Measurements from ENCODE around the gene OR9G4.

OR9G4 gene

DNA sequence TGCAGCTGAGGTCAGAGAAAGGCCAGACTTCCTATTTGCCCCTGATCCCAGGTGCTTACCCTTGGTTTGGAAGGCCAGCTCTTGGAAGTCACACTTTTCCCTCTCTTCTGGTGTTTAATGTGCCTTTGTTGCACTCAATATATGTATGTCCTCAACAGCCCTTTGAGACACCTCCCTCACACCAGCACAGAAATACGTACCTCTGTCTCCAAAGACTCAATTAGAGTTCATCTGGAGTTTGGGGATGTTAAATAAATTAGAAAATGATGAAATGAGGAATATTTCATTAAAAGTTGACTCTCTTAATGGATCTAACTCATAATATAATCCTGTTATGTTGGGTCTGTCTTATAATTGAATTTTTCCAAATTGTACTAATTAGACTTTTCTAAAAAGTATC lies at the start of gene OR9G4:
TSS of gene OR9G4 (minus strand) at position 101 of the 400 bp plus-strand sequence. CDS start 4,931 bp downstream, outside the sequence.
- no peak for DNase-seq (ENCODE audit: low read depth)

DNA sequence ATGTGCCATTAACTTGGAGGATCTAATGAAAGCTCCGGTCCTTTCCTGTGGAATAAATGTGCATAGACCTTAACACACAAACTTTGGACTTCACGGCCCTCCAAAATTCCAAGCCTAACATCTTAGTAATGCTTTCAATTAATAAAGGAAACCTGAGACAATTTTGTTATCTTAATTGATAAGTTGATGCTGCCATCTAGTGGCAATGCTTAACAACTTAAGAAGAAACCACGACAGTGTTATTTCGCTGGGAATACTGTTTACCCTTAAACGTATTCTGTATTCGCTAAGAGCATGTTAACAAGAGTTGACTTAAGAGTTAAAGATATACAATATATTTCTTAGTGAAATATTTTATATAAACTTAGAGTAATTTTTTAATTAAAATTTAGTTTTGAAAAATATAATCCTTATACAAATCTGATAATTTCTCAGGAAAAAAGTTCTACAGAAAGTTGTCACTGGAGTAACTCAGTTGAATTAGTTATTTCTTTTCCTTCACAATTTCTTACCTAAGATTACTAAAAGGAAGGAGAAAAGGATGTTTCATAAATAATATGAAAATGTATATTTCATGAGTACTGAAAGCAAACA lies 35.0 kb upstream of the OR9G4 start:
- DNase-seq (ENCODE audit: low read depth), result no peak

DNA sequence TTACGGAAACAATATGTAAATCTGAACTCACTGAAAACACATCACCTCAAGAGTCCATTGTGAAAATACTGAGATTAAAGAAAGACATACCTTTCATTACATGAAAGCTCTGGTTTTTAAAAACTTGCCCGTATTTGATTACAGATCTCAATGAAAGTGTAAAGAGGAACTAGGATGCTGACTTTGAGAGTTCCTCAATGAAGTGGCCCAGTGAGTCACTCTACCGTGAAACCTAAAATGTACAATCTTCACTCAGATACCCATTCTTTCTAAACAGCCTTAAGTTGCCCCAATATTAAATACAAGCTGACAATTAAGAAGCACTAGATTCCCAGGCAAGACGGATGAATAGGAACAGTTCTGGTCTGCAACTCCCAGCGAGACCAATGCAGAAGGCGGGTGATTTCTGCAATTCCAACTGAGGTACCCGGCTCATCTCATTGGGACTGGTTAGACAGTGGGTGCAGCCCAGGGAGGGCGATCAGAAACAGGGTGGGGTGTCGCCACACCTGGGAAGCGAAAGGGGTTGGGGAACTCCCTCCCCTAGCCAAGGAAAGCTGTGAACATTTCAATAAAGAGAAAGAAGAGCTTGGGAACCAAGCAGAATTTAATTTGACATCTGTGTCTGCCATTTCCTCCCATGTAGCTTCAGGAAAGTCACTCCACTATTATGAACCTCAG lies 33.8 kb upstream of the OR9G4 start:
- DNase-seq (ENCODE audit: low read depth), result no peak

DNA sequence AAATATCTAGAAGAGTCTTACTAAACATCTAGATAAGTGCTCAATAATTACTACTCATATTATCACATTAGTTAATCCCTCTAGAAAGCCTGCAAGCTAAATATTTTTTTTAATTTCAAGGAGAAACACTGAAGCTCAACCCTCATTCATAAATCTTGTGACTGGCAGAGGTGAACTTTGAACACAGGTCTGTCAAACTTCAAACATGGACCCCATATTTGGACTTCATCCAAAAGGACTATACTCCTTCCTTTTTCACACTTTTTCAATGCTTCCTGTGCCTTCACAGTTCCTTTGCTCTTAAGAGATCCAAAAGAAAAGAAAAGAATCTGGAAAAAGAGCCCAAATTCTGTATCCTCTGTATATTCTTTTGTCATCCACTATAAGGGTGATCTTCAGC lies 28.3 kb upstream of the OR9G4 start:
- DNase-seq (ENCODE audit: low read depth), result no peak

DNA sequence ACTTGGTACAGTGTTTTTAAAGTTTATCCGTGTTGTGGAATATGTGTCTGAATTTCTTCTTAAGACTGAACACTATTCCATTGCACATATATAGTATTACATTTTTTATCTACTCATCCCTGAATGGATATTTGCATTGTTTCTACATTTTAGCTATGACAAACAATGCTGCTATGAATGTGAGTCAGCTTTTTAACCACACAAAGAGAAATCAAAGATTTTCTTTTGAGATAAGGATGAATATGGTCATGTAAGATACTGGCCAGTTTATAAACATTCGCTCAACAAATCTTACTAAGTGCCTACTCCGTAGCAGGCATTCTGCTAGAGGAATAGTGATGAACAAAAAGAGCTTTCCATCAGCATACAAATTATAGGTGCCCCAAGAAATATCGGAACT lies 16.5 kb upstream of the OR9G4 start:
- DNase-seq (ENCODE audit: low read depth), result no peak

DNA sequence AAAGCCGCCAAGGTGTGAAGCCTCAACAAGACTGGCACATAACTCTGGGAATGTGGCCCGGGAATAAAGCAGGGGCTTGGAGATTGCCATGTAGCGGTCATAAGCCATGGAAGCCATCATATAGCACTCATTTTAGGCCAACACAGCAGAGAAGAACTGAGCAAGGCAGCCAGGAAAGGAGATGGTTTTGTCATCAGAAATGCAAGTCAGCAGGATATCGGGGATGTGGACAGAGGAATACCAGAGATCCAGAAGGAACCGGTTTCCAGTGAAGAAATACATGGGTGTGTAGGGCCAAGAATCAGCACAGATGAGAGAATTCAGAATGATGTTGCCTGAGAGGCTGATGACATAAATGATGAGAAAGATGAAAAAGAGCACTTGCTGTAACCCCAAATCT lies 3.0 kb upstream of the OR9G4 start:
- DNase-seq (ENCODE audit: low read depth), result no peak

DNA sequence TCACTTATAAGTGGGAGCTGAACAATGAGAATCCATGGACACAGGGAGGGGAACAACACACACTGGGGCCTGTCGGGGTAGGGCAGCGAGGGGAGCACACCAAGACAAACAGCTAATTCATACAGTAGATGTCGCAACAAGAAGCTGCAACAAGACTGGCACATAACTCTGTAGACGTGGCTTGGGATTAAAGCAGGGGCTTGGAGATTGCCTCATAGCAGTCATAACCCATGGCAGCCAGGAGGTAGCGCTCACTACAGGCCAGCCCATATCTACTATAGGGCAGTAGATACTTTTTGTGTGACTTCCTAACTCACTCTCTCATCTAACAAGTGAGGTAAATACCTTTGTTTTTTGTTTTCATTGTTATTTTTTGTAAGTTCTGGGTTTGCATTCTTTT lies 1.7 kb upstream of the OR9G4 start:
- DNase-seq (ENCODE audit: low read depth), result no peak

DNA sequence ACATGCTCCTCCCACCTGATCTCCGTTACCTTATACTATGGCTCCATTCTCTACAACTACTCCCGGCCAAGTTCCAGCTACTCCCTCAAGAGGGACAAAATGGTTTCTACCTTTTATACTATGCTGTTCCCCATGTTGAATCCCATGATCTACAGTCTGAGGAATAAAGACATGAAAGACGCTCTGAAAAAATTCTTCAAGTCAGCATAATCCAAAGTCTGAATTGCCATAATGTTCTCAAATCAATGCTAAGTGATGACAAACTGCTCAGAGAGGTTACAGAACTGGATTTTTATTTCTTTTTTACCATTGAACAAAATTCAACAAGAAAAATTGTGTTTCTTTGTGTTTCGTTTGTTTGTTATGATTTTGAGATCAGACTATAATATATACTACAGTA lies 7.6 kb downstream of the OR9G4 start:
- DNase-seq (ENCODE audit: low read depth), result no peak

DNA sequence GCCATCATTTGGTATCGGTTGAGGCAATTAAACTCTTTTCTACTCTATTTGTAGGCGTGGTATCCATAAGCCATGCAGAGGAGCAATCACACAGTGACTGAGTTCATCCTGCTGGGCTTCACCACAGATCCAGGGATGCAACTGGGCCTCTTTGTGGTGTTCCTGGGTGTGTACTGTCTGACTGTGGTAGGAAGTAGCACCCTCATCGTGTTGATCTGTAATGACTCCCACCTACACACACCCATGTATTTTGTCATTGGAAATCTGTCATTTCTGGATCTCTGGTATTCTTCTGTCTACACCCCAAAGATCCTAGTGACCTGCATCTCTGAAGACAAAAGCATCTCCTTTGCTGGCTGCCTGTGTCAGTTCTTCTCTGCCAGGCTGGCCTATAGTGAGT lies 8.4 kb downstream of the OR9G4 start:
- no peak for DNase-seq (ENCODE audit: low read depth)

DNA sequence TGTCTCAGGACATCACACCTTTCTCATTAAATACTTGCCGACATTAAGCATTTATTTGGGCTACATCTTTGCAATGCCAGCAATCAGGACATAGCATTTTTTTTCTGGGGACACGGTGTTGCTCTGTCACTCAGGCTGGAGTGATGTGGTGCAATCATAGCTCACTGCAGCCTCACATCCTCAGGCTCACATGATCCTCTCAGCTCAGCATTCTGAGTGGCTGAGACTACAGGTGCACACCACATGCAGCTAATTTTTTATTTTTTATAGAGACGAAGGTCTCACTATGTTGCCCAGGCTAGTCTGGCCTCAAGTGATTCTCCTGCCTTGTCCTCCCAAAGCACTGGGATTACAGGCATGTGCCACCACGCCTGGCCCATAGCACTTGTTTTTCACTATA lies 28.0 kb downstream of the OR9G4 start:
- no peak for DNase-seq (ENCODE audit: low read depth)

DNA sequence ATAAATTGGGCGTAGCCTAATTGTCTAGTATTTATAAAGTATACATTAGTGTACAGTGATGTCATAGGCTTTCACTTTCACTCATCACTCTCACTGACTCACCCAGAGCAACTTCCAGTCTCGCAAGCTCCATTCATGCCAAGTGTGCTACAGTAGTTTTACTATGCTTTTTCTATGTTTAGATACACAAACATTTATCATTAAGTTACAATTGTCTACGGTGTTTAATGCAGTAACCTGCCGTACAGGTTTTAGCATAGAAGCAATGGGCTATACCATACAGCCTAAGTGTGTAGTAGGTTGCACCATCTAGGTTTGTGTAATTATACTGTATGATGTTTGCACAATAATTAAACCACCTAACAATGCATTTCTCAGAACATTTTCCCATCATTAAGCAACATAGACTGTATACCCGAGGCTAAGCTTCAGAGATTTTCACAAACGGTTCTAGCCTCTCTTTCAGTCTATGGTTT lies 32.1 kb downstream of the OR9G4 start:
- DNase-seq (ENCODE audit: low read depth), result no peak

DNA sequence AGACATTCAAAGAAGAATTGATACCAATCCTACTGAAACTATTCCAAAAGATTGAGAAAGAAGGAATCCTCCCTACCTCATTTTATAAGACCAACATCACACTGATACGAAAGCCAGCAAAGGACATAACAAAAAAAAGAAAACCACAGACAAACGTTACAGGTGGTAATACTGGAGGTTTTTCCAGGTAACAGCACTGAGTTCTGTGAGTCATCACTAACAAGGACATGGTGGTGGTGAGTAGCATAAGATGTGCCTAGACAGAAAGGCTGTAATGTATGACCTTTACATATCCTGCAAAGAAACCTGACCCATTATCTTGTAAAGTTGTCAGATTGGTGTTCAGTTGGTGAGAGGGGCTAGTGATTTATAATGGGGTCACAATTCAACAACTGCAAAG lies 34.3 kb downstream of the OR9G4 start:
- DNase-seq (ENCODE audit: low read depth), result no peak

DNA sequence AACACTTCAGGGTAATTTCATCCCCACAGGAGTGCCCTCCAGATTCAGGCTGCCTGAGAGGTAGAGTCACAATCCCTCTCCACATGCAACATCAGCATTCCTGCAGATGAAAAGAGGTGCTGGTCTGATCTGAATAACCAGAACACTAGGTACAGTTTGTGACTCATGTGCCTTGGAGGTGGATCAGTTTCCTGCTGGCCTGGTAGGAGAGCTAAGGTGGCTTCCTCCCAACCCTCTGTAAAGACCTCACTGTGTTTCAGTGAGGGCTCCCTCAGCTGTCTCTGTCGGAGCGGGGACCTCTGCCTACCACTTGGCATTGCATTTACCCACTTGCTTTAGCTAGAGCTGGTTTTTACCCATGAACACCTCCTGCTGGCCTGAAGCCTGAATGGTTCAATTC lies 42.0 kb downstream of the OR9G4 start:
- no peak for DNase-seq (ENCODE audit: low read depth)

DNA sequence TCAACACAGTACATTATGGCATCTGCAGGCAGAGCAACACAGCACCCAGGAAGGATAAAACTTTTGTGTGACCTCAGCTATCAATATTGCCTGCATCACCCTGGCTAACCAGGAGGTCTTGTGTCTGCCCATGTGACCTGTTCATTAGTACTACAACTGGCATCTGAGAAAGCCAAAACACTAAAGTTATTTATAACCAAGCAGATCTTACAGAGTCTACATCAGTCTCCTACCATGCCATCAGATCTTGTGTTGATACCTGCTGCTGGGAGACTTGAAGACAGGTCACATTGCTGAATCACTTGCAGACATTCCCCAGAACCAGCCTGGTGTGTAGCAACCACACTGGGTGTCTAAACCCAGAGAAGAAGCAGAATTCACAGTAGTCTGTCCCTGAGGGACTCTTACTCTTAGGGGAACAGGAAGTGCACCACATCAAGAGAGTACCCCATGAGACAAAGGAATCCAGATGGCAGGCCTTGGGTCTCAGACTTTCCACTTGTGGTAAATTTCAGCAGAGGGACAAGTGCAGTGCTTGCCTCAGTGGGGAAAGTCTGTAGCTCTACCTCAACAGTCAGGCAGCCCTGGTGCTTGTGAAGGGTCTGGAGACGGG lies 42.6 kb downstream of the OR9G4 start:
- DNase-seq (ENCODE audit: low read depth), result no peak

DNA sequence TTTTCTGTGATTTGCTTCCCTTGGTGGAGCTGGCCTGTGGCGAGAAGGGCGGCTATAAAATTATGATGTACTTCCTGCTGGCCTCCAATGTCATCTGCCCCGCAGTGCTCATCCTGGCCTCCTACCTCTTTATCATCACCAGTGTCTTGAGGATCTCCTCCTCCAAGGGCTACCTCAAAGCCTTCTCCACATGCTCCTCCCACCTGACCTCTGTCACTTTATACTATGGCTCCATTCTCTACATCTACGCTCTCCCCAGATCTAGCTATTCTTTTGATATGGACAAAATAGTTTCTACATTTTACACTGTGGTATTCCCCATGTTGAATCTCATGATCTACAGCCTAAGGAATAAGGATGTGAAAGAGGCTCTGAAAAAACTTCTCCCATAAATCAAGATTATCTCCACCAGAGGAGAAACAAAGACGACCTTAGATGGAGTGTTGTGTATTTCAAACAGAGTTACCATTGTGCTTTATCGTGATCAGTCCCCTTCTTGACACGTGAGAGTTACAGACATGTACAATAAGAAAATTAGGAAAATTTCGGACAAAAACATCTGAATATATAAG lies 47.5 kb downstream of the OR9G4 start:
- DNase-seq (ENCODE audit: low read depth), result no peak

DNA sequence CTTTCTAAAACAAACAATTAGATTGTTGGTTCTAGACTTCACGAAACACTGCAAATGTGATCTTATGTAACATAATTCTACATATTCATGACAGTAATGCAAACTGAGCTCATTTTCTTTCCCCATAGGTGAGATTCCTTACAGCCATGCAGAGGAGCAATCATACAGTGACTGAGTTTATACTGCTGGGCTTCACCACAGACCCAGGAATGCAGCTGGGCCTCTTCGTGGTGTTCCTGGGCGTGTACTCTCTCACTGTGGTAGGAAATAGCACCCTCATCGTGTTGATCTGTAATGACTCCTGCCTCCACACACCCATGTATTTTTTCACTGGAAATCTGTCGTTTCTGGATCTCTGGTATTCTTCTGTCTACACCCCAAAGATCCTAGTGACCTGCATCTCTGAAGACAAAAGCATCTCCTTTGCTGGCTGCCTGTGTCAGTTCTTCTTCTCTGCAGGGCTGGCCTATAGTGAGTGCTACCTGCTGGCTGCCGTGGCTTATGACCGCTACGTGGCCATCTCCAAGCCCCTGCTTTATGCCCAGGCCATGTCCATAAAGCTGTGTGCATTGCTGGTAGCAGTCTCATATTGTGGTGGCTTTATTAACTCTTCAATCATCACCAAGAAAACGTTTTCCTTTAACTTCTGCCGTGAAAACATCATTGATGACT lies 48.1 kb downstream of the OR9G4 start:
- DNase-seq (ENCODE audit: low read depth), result no peak

DNA sequence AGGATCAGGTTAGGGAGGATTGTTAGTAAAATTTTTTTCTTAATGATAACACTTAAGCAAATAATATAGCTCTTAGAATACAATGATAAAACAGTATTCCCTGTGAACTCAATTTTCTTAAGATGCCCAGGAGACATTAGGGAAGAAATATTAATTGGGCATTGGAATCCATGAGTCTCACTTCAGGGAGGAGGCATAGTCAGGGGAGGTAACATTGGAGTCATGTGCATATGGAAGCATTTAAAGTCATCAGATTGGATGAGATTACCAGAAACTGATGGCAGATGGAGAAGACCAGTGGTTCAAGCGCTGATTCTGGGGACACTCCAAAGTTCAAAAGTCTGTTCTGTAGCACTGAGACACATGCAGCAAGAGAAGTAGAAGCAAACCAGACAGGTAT lies 49.7 kb downstream of the OR9G4 start, which contains the start of gene OR9G1:
TSS of gene OR9G1 (plus strand) at position 301 of the 400 bp plus-strand sequence. CDS start 1,293 bp downstream, outside the sequence.
- DNase-seq (ENCODE audit: low read depth), result no peak

DNA sequence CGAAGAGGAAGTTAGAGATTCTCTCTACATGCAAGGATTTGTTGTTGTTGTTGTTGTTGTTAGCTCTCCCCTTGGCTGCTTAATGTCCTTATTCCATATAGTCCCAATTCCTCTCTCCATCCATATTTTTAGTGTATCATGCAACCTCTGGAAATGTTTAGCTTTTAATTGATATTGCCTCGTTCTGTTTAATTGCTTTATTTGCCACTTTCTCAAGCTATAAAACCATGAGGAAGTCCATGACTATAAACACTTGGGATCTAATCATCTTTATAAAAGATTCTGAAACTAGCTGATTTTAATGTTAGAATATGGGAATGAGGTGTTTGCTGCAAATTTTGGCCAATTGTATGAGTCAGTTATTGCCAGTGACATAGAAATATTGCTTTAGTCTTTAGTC lies 55.1 kb downstream of the OR9G4 start:
- no peak for DNase-seq (ENCODE audit: low read depth)
